ENCODE results near the gene RBM3. TPM values are rescaled to one million over a fixed set of nuclear protein-coding genes. Genes with fewer than 3 reads are reported as not detected.

The RBM3 gene
- 331 to 470 TPM (median 392 TPM) in 5 replicates for total RNA-seq (2022; extraction: Qiagen RNA extraction; ENCODE audit: low read depth)

DNA sequence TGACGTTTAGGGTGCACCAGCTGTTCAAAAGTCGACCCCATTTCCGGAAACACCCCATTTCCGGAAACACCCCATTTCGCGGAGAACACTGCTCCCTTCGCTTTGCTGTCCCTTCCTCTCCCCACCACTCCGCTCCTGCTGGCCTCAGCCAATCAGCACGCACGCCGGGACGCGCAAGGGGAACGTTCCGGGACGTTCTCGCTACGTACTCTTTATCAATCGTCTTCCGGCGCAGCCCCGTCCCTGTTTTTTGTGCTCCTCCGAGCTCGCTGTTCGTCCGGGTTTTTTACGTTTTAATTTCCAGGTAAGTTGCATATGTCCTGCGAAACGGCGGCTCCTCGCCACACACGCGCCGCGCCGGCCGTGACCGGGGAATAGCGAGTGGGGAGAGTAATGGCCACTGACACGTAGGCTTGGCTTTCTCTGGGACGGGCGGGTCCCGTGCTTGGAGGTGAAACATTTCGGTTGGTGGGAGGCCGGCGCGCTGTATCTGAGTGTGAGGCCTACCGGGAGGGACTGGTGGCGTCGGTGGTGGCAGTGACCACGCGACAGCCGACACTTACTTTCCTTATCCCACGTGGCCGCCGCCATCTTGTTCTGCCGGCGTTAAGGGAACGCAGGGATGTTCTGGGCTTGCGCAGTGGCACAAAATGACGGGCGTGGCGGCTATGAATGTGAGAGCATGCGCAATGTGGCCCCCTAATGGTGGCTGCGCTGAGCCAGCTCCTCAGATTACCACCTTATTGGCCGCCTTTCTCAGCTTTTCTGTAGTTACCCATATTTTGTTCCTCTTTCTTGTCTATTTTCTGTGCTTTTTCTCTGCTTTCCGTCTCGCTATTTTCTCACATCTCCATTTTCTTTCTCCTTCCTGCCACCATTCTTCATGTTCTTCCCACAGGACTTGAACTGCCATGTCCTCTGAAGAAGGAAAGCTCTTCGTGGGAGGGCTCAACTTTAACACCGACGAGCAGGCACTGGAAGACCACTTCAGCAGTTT is at the start of gene RBM3:
Gene RBM3, plus strand, starts transcription at position 215 of the 997 bp plus-strand sequence. Its CDS starts 697 bp downstream, at position 912.

DNA sequence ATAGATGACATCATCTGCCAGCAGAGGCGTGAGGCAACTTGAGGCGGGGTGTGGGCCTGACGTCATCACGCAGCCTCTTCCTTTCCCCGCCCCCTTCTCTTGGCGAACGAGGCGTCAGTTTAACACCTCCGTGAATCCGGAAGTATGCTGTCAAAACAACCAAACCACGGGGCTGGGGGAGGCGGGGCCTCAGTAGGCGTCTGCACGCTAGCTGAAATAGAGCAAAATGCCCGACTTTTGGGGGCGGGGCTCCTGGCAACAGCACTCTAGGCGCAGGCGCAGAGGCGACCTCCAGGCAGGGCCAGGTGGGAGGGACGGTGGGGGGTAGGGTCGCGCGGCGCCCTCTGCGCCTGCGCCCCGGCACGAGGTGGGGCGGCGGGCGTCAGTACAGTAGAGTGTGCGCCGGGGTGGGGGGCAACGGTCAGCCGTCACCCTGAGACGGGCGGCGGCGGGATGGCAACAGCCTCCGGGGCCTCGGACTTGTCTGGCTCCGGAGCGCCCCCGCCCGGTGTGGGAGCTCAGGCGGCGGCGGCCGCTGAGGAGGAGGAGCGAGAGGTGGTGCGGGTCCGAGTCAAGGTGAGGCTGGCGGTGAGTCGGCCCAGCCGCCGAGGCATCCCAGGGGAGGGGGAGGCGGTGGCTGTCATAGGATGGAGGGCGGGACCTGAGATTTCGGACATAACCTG is 34.8 kb upstream of the RBM3 start, which contains the start of gene TBC1D25:
Gene TBC1D25, plus strand, starts transcription at position 370 of the 683 bp plus-strand sequence. Its CDS starts 84 bp downstream, at position 454.

DNA sequence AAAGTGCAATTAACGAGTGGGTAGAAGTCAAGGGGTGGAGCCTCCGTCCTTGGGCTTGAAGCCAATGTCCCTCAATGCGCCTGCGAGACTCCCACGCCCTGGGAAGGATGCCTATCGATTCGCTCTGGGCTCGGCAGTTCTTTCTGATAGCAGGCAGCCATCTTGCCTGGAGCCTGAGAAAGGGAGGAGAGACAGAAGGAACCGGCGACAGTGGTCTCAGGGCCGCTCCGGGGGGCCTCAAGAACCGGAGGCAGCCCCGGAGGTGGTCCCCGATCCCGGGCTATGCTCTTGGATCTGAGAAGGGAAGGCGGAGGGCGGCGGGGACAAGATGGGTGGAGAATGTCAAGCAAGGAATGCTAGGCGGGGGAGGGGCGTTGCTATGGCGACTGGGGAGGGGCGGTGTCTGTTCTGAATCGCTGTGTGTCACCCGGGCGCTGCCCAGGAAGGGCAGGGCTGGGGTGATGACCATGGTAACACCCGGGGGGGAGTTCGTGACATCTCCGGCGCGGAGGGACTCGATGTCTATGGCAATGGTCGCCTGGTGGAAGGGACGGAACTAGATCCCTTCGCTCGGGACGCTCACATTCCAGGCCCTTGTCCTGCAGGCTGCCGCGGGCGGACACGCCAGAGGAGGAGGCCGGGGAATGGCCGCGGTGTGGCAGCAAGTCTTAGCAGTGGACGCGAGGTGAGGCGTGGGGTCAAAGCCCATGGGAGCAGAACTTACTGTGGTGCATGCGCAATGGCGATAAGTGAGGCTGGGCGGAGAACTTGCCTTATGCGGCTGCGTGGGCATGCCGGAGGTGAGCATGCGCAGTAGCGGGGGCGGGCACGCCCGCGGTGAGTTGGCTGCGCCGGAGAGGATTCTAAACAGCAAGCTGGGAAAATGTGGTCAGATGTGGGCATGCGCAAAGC is 23.3 kb downstream of the RBM3 start, which contains the start of gene WDR13:
Gene WDR13, plus strand, starts transcription at position 140 of the 912 bp plus-strand sequence. Its CDS starts 505 bp downstream, at position 645.

Other genes starting within 250 kb of the RBM3 start
- not detected in 5 replicates for gene SSX3, start 217.8 kb upstream of the RBM3 start, total RNA-seq (2022; extraction: Qiagen RNA extraction; ENCODE audit: low read depth)
- gene SSX4, start 190.9 kb upstream of the RBM3 start, total RNA-seq (2022; extraction: Qiagen RNA extraction; ENCODE audit: low read depth), result not detected in 5 replicates
- not detected in 5 replicates for gene SSX4B, start 162.5 kb upstream of the RBM3 start, total RNA-seq (2022; extraction: Qiagen RNA extraction; ENCODE audit: low read depth)
- gene SLC38A5, start 104.2 kb upstream of the RBM3 start, total RNA-seq (2022; extraction: Qiagen RNA extraction; ENCODE audit: low read depth), result 0.12 to 0.26 TPM (median 0.19 TPM) in 4 of 5 replicates, not detected in the other
- 68.3 to 77.6 TPM (median 74.2 TPM) in 5 replicates for gene FTSJ1, start 98.3 kb upstream of the RBM3 start, total RNA-seq (2022; extraction: Qiagen RNA extraction; ENCODE audit: low read depth)
- 17.0 to 19.5 TPM (median 17.9 TPM) in 5 replicates for gene PORCN, start 65.5 kb upstream of the RBM3 start, total RNA-seq (2022; extraction: Qiagen RNA extraction; ENCODE audit: low read depth)
- 125 to 160 TPM (median 145 TPM) in 5 replicates for gene EBP, start 52.7 kb upstream of the RBM3 start, total RNA-seq (2022; extraction: Qiagen RNA extraction; ENCODE audit: low read depth)
- 10.0 to 11.4 TPM (median 11.0 TPM) in 5 replicates for gene TBC1D25, start 34.8 kb upstream of the RBM3 start, total RNA-seq (2022; extraction: Qiagen RNA extraction; ENCODE audit: low read depth)
- gene WDR13, start 23.0 kb downstream of the RBM3 start, total RNA-seq (2022; extraction: Qiagen RNA extraction; ENCODE audit: low read depth), result 59.3 to 82.9 TPM (median 81.7 TPM) in 5 replicates
- gene WAS, start 109.3 kb downstream of the RBM3 start, total RNA-seq (2022; extraction: Qiagen RNA extraction; ENCODE audit: low read depth), result 0.15 to 0.34 TPM (median 0.19 TPM) in 5 replicates
- 18.8 to 23.2 TPM (median 21.9 TPM) in 5 replicates for gene SUV39H1, start 122.2 kb downstream of the RBM3 start, total RNA-seq (2022; extraction: Qiagen RNA extraction; ENCODE audit: low read depth)
- not detected in 5 replicates for gene GLOD5, start 187.3 kb downstream of the RBM3 start, total RNA-seq (2022; extraction: Qiagen RNA extraction; ENCODE audit: low read depth)
- gene GATA1, start 212.1 kb downstream of the RBM3 start, total RNA-seq (2022; extraction: Qiagen RNA extraction; ENCODE audit: low read depth), result not detected in 5 replicates
- 22.8 to 30.3 TPM (median 29.1 TPM) in 5 replicates for gene HDAC6, start 227.6 kb downstream of the RBM3 start, total RNA-seq (2022; extraction: Qiagen RNA extraction; ENCODE audit: low read depth)